HepG2 (cell line): ENCODE data around the gene TRIM61.

Source experiments
- ERF ChIP-seq: IDR thresholded peaks from 2 replicates; pipeline ENCODE4 v1.6.1; 2018; ENCODE audit warnings: missing biosample characterization, missing genetic modification reagents
- ZNF878 ChIP-seq: sonication (generic); formaldehyde crosslinking; IDR thresholded peaks from 2 replicates; pipeline ENCODE4 v1.8.1; 2023; ENCODE audit warnings: mild to moderate bottlenecking, missing genetic modification reagents, moderate library complexity
- TF ChIP-seq, protein P1 (sequence below): sonication (generic); formaldehyde crosslinking; IDR thresholded peaks from 2 replicates; pipeline ENCODE4 v1.5.0; 2020; ENCODE audit warnings: mild to moderate bottlenecking, missing genetic modification reagents, moderate library complexity

GRCh38 chr4:164989471-164989870, 12.0 kb upstream of the TRIM61 start:
- no peak for TF ChIP-seq ZNF878 (CRISPR knock-in tag)
- TF ChIP-seq ERF: no peak
- TF ChIP-seq, protein P1, sequence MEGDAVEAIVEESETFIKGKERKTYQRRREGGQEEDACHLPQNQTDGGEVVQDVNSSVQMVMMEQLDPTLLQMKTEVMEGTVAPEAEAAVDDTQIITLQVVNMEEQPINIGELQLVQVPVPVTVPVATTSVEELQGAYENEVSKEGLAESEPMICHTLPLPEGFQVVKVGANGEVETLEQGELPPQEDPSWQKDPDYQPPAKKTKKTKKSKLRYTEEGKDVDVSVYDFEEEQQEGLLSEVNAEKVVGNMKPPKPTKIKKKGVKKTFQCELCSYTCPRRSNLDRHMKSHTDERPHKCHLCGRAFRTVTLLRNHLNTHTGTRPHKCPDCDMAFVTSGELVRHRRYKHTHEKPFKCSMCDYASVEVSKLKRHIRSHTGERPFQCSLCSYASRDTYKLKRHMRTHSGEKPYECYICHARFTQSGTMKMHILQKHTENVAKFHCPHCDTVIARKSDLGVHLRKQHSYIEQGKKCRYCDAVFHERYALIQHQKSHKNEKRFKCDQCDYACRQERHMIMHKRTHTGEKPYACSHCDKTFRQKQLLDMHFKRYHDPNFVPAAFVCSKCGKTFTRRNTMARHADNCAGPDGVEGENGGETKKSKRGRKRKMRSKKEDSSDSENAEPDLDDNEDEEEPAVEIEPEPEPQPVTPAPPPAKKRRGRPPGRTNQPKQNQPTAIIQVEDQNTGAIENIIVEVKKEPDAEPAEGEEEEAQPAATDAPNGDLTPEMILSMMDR (CRISPR knock-in tag): no peak
